ENCODE measurements around the gene ULK2.

ULK2 gene

GRCh38 chr17:19726631-19727376, 140.9 kb downstream of the ULK2 start:
- TF ChIP-seq, protein P1, sequence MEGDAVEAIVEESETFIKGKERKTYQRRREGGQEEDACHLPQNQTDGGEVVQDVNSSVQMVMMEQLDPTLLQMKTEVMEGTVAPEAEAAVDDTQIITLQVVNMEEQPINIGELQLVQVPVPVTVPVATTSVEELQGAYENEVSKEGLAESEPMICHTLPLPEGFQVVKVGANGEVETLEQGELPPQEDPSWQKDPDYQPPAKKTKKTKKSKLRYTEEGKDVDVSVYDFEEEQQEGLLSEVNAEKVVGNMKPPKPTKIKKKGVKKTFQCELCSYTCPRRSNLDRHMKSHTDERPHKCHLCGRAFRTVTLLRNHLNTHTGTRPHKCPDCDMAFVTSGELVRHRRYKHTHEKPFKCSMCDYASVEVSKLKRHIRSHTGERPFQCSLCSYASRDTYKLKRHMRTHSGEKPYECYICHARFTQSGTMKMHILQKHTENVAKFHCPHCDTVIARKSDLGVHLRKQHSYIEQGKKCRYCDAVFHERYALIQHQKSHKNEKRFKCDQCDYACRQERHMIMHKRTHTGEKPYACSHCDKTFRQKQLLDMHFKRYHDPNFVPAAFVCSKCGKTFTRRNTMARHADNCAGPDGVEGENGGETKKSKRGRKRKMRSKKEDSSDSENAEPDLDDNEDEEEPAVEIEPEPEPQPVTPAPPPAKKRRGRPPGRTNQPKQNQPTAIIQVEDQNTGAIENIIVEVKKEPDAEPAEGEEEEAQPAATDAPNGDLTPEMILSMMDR (IDR thresholded peaks at IDR 0.05; ENCODE audit: insufficient read depth, low read depth, low read length, missing control alignments) = no peak
- H3K4me3 ChIP-seq (ENCODE audit: low read length) = no peak overlapping the region
- DNase-seq (ENCODE audit: low read depth) = no peak

- TF ChIP-seq, protein P1 (IDR thresholded peaks at IDR 0.05; ENCODE audit: insufficient read depth, low read depth, low read length, missing control alignments) = no peak
- no peak for DNase-seq (ENCODE audit: low read depth)
- no peak overlapping the region for H3K4me3 ChIP-seq (ENCODE audit: low read length)
These were observed 142.2 kb downstream of the ULK2 start for GRCh38 chr17:19725486-19725885.

- TF ChIP-seq, protein P1 (IDR thresholded peaks at IDR 0.05; ENCODE audit: insufficient read depth, low read depth, low read length, missing control alignments) = no peak
- DNase-seq (ENCODE audit: low read depth) = peak; percentile 74
- H3K4me3 ChIP-seq (ENCODE audit: low read length) = no peak overlapping the region
These were observed 143.0 kb downstream of the ULK2 start for GRCh38 chr17:19724501-19725420.

DNA sequence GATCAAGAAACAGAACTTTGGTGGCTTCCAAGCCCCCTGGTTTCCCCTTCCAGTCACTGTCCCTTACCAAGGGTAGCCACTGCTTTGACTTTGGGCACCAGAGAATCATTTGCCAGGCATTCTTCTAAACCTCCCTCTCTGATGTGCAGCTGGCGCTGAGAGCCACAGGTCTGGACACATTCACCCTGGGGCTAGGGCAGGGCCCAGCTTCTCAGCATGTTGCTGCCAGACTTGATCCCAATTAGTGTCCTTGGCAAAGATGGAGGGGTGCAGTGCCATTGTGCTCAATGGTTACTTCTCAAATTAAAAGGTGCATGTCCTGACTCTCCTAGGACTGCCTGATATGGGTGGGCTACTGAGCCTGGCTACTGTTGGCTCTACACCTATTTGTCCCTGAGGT, 143.8 kb downstream of the ULK2 start:
- DNase-seq (ENCODE audit: low read depth) = peak; percentile 97
- TF ChIP-seq, protein P1 (IDR thresholded peaks at IDR 0.05; ENCODE audit: insufficient read depth, low read depth, low read length, missing control alignments) = no peak
- H3K4me3 ChIP-seq (ENCODE audit: low read length) = no peak overlapping the region
